K562 (cell line): Measurements from ENCODE around the gene BTAF1. TPM values are rescaled to one million over a fixed set of nuclear protein-coding genes. Genes with fewer than 3 reads are reported as not detected.

Experiments
- BACH1 ChIP-seq: fragments of 200-800 bp; sonication (Bioruptor generic); IDR thresholded peaks from 2 replicates; pipeline ENCODE4 v1.6.1; 2016; ENCODE audit warnings: missing genetic modification characterization, missing compliant biosample characterization
- DNMT1 ChIP-seq: fragments of 450-650 bp; IDR thresholded peaks from 2 replicates; pipeline ENCODE4 v1.6.1; 2016; ENCODE audit warnings: antibody characterized with exemption, mild to moderate bottlenecking
- HCFC1 ChIP-seq: IDR thresholded peaks from 2 replicates; pipeline ENCODE4 v1.6.1; 2012; ENCODE audit warnings: low read depth, low read length, improper control_type of control experiment
- HDAC2 ChIP-seq: fragments of 450-650 bp; IDR thresholded peaks from 2 replicates; pipeline ENCODE4 v1.6.1; 2016; ENCODE audit warnings: mild to moderate bottlenecking
- KAT7 ChIP-seq: sonication (generic); formaldehyde crosslinking; IDR thresholded peaks from 2 replicates; pipeline ENCODE4 v1.8.0; 2022; ENCODE audit warnings: missing genetic modification reagents, mild to moderate bottlenecking, borderline replicate concordance
- KLF13 ChIP-seq: fragments of 450-650 bp; IDR thresholded peaks from 2 replicates; pipeline ENCODE4 v1.6.1; 2016; ENCODE audit warnings: missing genetic modification characterization, low read depth, mild to moderate bottlenecking, missing compliant biosample characterization, moderate library complexity, borderline replicate concordance
- MAFK ChIP-seq: IDR thresholded peaks from 2 replicates; pipeline ENCODE4 v1.6.1; 2011; ENCODE audit warnings: low read length, improper control_type of control experiment
- MIER1 ChIP-seq: fragments of 450-650 bp; IDR thresholded peaks from 2 replicates; pipeline ENCODE4 v1.6.1; 2016; ENCODE audit warnings: antibody characterized with exemption, mild to moderate bottlenecking, low read depth
- NEUROD1 ChIP-seq: fragments of 150-350 bp; IDR thresholded peaks from 2 replicates; pipeline ENCODE4 v1.6.1; 2014; ENCODE audit warnings: borderline replicate concordance, low read length, low read depth; ENCODE audit not compliant: partially characterized antibody
- NR2F6 ChIP-seq: fragments of 450-650 bp; formaldehyde crosslinking; IDR thresholded peaks from 2 replicates; pipeline ENCODE4 v1.4.0; 2020; ENCODE audit warnings: mild to moderate bottlenecking
- PHF20 ChIP-seq: fragments of 450-650 bp; IDR thresholded peaks from 2 replicates; pipeline ENCODE4 v1.6.1; 2018; ENCODE audit not compliant: partially characterized antibody
- PHF21A ChIP-seq: fragments of 450-650 bp; IDR thresholded peaks from 2 replicates; pipeline ENCODE4 v1.6.1; 2017; ENCODE audit warnings: low read depth, borderline replicate concordance
- SIRT6 ChIP-seq: IDR thresholded peaks from one replicate; pipeline ENCODE4 v1.6.1; 2012; ENCODE audit warnings: low read depth, mild to moderate bottlenecking, control low read depth, inconsistent platforms, low read length, moderate library complexity
- TAF7 ChIP-seq: fragments of 450-650 bp; IDR thresholded peaks from 2 replicates; pipeline ENCODE4 v1.6.1; 2016; ENCODE audit warnings: missing genetic modification characterization, missing compliant biosample characterization
- YBX1 ChIP-seq: fragments of 450-650 bp; IDR thresholded peaks from 2 replicates; pipeline ENCODE4 v1.7.1; 2016; ENCODE audit warnings: mild to moderate bottlenecking
- ZBTB8A ChIP-seq: fragments of 450-650 bp; IDR thresholded peaks from 2 replicates; pipeline ENCODE4 v1.6.1; 2018; ENCODE audit warnings: mild to moderate bottlenecking, moderate library complexity; ENCODE audit not compliant: partially characterized antibody
- ZNF644 ChIP-seq: fragments of 200-800 bp; sonication (Bioruptor generic); IDR thresholded peaks from 2 replicates; pipeline ENCODE4 v1.6.1; 2016; ENCODE audit warnings: low read depth, missing genetic modification characterization, missing compliant biosample characterization
- polyA plus RNA-seq, 8 experiments: library from polyadenylated mRNA; depleted of rRNA in 4 of 8; stranded (reverse) in 5 of 8; unstranded in 3 of 8; fragments of >200 nt; fragmentation: Nextera tagmentation in 2 of 8; fragmentation: Illumina TruSeq in 1 of 8; extraction: Ambion mirVana in 2 of 8; extraction: Trizol in 1 of 8; gene quantifications; 2 replicates each; pipeline versions ENCODE4 v1.2.1 to v1.2.3, GENCODE V29; 2011 to 2014; ENCODE audit warnings: inconsistent platforms in 1 of 8, missing spikeins in 1 of 8
- total RNA-seq, 7 experiments: library from RNA; depleted of rRNA in 6 of 7; stranded (reverse); fragments of >200 nt in 6 of 7; fragmentation: Illumina TruSeq in 2 of 7; extraction: Trizol in 2 of 7; gene quantifications; 2 replicates each; pipeline versions ENCODE4 v1.2.1 to v1.2.3, GENCODE V29; 2011 to 2021; ENCODE audit warnings: low replicate concordance in 1 of 7
- TF ChIP-seq, protein P1 (sequence below): sonication (generic); formaldehyde crosslinking; IDR thresholded peaks from 2 replicates; pipeline ENCODE4 v1.8.0; 2022; ENCODE audit warnings: mild to moderate bottlenecking, missing genetic modification reagents
- TF ChIP-seq, protein P2 (sequence below): sonication (generic); formaldehyde crosslinking; IDR thresholded peaks from 2 replicates; pipeline ENCODE4 v1.8.0; 2022; ENCODE audit warnings: mild to moderate bottlenecking, missing genetic modification reagents
- TF ChIP-seq, protein P3 (sequence below): fragments of 250-450 bp; sonication (Bioruptor Pico); IDR thresholded peaks from 2 replicates; pipeline ENCODE4 v1.8.0; 2021; ENCODE audit warnings: moderate library complexity, mild to moderate bottlenecking, inconsistent platforms

The BTAF1 gene
- total and polyA plus RNA-seq, 9 of the 15 experiments (the other 6 are each of a cell fraction or from before 2014, with no cell fraction given) = 6.6 to 70.7 (median 30.5) TPM

DNA sequence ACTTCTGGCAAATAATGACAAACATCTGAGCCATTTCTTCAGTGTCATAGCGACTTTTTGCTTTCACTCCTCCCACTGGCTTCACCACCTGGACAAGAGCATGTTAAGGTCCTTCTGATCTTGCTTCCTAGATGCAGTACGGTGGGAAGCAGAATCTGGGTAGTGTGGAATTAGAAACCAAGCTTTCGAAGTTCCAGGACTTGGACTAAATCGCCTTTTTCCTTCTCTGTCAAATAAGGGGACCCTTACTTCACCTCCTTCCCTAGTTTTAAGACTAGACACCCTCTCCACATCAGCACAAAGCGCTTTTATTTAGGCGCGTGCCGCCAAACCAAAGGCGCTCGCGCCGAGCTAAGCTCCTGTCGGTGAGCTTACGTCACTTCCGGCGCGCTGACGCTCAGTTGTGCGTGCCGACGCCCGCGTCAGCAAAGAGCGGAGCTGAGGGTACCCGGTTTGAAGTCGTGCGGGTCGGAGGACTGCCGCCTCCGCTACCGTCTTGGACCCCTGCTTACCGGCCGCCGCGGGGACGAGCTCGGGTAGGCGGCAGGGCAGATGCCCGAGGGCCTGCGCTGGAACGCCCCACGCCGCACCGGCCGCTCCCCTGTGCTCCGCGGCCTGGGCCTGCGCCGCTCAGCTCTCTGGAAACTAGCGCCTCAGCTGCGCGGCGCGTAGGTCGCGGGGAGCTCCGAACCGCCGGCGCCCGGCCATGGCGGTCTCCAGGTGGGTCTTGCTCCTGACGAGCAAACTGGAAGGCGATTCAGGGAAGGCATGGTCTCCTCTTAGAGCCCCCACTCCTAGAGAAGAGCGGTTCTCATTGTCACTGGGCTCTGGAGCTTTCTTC lies at the start of gene BTAF1 (continued):
- TF ChIP-seq MIER1 = no peak
- TF ChIP-seq KAT7 (CRISPR knock-in tag) = peak; percentile 70; the same call in 1 of the 2 replicates
- no peak for TF ChIP-seq NR2F6 (CRISPR knock-in tag)
- TF ChIP-seq HCFC1 = peak; percentile 71
- TF ChIP-seq, protein P1, sequence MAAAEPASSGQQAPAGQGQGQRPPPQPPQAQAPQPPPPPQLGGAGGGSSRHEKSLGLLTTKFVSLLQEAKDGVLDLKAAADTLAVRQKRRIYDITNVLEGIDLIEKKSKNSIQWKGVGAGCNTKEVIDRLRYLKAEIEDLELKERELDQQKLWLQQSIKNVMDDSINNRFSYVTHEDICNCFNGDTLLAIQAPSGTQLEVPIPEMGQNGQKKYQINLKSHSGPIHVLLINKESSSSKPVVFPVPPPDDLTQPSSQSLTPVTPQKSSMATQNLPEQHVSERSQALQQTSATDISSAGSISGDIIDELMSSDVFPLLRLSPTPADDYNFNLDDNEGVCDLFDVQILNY (CRISPR knock-in tag) = 0 out of 2 replicates have a peak, but pooled peaks have one; percentile 13
- TF ChIP-seq YBX1 = no peak
- peak; percentile 4; the same call in 1 of the 2 replicates for TF ChIP-seq HDAC2
- no peak for TF ChIP-seq MAFK
- TF ChIP-seq KLF13 (tag) = no peak
- peak; percentile 88 for TF ChIP-seq PHF20
- TF ChIP-seq, protein P2, sequence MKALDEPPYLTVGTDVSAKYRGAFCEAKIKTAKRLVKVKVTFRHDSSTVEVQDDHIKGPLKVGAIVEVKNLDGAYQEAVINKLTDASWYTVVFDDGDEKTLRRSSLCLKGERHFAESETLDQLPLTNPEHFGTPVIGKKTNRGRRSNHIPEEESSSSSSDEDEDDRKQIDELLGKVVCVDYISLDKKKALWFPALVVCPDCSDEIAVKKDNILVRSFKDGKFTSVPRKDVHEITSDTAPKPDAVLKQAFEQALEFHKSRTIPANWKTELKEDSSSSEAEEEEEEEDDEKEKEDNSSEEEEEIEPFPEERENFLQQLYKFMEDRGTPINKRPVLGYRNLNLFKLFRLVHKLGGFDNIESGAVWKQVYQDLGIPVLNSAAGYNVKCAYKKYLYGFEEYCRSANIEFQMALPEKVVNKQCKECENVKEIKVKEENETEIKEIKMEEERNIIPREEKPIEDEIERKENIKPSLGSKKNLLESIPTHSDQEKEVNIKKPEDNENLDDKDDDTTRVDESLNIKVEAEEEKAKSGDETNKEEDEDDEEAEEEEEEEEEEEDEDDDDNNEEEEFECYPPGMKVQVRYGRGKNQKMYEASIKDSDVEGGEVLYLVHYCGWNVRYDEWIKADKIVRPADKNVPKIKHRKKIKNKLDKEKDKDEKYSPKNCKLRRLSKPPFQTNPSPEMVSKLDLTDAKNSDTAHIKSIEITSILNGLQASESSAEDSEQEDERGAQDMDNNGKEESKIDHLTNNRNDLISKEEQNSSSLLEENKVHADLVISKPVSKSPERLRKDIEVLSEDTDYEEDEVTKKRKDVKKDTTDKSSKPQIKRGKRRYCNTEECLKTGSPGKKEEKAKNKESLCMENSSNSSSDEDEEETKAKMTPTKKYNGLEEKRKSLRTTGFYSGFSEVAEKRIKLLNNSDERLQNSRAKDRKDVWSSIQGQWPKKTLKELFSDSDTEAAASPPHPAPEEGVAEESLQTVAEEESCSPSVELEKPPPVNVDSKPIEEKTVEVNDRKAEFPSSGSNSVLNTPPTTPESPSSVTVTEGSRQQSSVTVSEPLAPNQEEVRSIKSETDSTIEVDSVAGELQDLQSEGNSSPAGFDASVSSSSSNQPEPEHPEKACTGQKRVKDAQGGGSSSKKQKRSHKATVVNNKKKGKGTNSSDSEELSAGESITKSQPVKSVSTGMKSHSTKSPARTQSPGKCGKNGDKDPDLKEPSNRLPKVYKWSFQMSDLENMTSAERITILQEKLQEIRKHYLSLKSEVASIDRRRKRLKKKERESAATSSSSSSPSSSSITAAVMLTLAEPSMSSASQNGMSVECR = peak; percentile 77
- TF ChIP-seq DNMT1 = no peak
- no peak for TF ChIP-seq ZNF644 (tag)
- TF ChIP-seq ZBTB8A = no peak
- TF ChIP-seq PHF21A = no peak
- TF ChIP-seq BACH1 (tag) = no peak
- TF ChIP-seq SIRT6 = no peak
- no peak for TF ChIP-seq TAF7 (tag)
- no peak for TF ChIP-seq NEUROD1
- TF ChIP-seq, protein P3, sequence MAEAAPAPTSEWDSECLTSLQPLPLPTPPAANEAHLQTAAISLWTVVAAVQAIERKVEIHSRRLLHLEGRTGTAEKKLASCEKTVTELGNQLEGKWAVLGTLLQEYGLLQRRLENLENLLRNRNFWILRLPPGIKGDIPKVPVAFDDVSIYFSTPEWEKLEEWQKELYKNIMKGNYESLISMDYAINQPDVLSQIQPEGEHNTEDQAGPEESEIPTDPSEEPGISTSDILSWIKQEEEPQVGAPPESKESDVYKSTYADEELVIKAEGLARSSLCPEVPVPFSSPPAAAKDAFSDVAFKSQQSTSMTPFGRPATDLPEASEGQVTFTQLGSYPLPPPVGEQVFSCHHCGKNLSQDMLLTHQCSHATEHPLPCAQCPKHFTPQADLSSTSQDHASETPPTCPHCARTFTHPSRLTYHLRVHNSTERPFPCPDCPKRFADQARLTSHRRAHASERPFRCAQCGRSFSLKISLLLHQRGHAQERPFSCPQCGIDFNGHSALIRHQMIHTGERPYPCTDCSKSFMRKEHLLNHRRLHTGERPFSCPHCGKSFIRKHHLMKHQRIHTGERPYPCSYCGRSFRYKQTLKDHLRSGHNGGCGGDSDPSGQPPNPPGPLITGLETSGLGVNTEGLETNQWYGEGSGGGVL = no peak
